GM18508 (cell line): ENCODE results near the gene TGFBR3.

Source experiments
- ATAC-seq: cut with Tn5 transposase; IDR thresholded peaks from one replicate; pipeline ENCODE4 v1.9.1; 2021; ENCODE audit warnings: moderate number of reproducible peaks; ENCODE audit not compliant: insufficient read depth, unreplicated experiment

The TGFBR3 gene

DNA sequence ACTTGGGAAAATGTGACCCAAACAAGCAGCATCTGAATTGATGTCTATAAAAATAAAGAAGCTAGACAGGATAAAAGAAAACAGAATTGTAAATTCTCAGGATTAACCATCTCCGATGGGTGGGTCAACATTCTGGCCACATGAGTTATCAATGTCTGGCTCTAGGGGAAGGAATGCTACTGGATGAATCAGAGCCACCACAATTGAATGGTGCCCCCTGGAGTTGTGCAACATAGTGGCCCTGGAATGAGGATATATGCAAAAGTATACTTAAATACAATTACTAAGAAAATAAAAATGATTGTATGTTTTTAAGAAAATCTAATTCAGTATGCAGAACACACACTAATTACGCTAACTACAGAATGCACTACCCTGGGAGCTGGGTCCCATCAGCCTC, 185.6 kb downstream of the TGFBR3 start:
- ATAC-seq, result no peak

DNA sequence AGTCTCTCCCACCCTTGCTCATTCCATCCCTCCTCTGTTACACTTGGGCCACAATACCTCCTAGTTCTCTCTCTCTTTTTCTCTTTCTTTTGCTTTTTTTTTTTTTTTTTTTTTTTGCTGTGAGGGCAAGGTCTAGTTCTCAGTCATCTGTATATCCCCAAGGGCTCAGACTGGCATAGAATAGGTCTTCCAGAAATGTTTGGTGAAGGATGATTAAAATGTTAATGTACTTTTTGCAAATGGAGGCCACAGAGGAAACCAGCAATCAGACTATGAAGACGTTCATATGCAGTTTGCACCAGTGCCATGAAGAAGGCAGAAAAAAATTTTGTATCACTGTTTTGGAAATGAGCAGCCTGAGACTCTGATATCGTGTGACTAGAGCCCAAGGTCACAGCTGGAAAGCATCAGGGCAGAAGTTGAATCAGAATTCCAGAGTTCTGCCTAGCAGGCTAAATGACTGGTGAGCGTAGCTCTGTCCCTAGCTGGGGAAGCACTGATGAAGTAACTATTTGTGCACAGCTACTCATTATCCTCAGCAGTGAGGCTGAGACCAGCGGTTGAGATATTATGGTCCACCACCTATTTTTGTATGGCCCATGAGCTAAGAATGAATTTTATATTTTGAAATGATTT, 186.5 kb downstream of the TGFBR3 start:
- no peak for ATAC-seq

DNA sequence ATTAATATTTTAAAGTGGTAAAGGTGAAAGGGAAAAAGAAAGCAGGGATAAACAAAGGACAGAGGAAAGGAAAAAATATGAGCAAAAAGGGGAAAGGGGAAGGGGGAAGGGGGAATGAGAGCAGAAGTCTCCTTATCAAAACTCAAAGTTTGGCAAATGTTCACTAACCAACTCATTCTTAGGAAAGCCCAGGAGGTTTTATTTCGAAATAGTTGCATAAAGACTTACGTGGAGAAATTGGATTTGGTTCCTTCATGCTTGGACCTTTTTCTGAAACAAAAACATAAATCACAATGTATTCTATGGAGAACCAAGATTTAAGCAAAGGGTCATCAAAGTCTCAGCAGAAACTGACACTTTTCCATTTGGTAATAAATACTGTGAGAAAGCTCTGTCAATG, 188.1 kb downstream of the TGFBR3 start:
- ATAC-seq, result no peak

DNA sequence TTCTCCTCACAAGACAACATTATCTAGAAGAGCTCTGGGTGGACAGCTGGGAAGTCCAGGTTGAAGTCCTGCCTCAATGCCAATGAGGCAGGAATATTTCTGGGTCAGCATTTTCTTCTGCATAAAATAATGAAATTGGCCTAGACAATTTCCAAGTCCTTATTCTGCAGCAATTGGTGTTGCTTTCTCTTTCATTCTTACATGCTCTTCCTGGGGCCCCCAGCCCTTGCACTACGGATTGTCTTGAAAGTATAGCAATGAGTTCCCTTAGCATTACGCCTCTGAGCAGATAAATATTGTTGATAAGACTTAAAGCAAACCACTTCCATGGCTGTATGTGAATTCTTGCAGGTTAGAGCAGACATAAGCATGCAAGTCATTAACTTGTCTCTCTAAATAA, 188.5 kb downstream of the TGFBR3 start:
- ATAC-seq, result no peak

DNA sequence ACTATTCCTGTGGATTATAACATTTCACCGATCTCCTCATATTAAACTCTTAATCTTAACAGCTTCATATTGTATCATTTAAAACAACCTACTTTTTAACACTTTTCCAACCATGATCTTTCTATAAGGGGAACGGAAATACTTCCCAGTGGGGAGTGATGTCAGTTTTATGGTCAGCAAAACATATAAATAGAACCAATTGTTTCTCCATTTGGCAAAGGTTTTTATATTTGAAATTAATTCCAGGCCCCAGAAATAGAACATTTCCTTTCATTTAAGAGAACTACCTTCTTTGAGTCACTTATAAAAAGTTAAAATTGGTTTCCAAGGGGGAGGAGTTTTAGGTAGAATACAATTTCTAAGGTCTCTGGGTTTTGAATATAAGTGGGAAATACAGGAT, 189.6 kb downstream of the TGFBR3 start:
- no peak for ATAC-seq

DNA sequence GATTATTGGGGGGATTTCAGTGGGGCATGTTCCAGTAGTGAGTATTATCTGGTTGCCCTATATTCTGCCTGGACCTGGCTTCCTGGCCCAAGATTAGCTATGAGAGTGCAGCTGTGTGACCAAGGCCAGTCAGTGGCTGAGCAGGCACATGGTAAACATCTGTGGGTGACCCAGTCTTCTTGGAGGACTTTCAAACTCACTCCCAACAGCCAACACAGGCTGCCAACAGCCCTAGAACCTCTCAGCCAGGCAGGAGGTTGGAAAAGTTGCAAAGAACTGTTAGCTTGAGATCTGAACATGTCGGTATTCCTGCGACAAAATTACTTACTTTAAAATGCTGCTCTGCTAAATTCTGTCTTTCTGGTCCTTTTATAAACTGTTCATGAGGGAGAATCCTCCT, 192.4 kb downstream of the TGFBR3 start:
- ATAC-seq, result no peak

DNA sequence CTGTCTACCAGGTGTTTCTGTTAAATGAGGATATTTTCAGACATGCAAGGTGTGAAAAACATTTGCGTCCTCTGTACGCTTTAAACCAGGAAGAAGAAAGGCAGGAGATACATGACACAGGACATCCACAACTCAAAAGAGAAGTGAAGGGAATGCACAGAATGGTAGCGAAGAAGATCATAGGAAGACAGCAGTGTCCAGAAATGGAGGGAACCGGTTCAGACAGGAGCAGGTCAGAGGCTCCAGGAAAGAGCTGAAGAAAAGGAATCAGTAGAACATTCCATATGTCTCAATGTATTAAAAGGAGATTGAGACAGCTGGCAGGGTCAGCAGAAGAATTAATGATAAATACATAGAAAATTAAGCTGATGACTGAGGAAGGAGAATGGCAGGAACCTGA, 194.4 kb downstream of the TGFBR3 start:
- no peak for ATAC-seq

DNA sequence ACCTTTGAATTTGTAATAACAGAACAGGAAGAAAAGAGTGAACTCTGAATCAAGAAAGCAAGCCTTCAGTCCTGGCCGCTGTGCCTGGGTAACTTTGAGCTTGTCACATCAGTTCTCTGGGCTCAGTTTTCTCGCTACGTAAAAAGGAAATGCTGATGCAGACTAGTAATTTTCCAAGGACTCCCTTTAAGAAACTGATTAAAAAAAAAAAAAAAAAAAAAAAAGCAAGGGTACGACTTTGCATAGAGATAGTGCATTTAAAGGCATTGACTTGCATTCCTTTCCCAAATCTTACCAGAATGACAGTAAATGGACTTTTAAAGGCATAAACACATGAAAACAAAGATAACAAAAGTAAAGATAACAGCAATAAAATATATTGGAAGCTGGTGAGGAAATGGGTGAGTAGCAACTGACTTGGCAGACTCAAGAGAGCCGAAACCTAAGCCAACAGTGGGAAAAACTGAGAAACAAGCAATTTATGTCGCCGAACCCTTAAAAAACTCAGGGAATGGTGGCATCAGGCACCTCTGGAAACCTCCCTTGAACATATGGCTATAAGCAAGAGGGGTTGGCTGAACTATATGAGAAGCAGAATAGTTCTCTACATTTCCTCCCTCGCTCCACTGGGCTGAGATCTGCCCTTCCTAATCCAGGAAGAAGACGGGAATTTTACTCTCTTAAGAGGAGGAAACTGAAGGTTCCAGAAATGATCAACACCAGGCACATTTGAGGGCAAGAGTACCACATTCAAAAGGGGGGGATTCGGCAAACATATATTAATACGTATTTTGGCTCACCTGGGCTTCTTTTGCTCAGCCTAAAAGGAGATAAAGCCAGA, 196.1 kb downstream of the TGFBR3 start:
- no peak for ATAC-seq

DNA sequence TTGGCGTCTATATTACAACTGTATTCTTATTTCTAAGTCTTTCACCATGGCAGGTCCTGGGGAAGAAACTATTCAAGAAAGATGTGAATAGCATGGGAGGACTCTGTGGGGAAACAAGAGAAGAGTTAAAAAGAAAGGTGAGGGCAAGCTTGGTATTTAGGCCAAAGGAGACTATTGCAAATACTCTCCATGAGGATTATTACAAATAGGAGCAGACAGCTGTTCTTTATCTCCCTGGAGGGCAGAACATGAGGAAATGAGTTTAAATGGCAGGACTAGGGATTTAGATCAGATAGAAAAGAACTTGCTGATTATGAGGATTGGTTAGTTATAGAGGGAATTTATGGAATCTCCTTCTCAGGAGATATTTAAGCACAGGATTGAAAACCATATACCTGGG, 198.5 kb downstream of the TGFBR3 start:
- ATAC-seq, result no peak

DNA sequence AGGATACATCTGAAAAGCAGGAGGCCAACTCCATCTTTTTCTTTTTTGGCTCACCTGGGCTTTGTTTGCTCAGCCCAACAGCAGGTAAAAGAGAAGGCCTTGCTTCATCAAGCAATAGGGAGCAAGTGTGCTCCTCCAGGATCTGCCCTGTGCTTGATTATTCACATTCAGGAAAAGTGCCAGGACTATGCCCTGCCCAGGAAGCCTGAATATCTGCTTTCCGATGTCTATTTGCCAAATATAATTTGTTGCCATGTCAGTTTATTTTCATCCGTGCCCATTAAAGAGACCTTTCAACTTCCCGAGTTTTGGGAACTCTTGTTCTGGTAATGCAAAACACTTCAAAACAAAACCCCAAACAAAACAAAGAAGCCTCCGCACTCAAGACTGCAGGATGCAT, 200.0 kb downstream of the TGFBR3 start:
- no peak for ATAC-seq

DNA sequence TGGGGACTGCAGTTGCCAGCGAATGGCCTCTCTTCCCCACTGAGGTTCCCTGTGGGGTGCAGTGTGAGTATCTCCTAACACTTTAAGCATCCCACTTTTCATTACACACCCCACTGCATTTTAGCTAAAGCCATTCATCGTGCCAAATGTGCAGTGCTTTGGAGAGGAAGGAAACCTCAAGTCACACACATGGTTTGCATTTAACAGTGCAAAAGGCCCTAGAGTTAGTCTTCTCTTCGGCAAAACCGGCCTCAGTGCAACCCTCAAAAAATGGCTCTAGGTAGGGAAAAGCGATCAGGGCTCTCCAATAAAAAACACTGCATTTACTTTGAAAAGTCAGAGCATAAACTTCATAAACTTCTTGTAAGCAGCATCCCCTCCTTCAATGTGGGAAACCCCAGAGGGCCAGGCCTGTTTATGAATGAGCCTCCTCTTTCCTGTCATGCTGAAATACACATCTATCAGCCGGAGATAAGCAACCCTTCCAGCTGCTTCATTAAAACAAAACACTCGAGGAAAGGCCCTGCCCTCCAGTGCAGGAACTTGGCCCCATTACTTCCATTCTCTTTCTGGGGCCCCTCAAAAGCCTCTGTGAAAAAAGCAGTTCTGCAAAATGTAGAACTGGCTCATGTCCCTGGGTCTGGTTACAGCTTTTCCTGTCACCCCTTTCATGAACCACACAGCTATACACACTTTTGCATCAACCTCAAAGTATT, 201.3 kb downstream of the TGFBR3 start:
- ATAC-seq, result no peak

DNA sequence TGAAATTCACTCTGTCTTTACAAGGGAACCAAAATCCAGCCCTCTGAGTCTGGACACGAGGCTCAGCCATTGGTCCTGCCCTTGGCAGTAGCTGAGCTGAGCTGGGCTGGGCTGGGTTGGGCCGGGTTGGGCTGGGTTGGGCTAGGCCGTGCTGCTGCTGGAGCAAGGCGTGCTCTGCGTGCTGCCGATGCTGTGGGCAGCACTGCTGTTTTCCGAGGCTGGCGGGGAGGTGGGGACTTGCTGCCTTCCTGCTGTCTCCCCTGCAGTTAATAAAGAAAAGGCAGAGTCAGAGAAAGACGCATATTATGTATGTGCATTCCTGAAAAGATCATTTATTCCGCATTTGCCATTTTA, 202.4 kb downstream of the TGFBR3 start:
- no peak for ATAC-seq

DNA sequence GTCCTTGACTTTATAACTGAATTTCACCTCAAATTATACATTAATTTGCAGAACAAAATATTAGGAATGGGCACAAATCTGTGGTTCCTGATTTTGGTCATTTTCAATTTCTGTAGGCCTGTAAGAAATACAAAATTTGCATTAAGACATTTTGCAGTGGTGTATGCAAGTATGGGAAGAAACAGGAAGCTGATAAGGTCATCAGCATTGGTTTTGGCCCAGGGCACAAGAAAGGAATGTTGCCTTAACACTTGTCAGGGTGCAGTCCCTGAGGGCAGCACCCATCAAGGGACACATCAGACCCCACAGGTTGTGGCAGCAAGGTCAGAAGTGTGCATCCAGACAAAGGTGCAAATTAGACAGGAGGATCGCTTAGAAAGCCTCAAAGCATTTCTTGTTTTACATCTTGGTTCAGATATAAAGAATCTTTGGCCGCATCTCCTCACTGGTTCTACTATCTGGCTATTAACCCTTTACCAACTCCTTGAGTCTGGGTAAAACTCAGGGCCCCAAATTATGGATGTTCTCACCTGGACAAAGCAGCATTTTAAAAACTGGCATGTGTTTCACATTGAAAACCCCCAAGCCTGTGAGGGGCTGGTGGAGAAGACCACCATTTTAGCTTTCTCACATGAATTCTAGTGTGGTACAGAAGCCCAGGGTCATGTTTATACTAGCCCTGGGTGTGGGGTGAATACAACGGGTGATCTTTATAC, 202.9 kb downstream of the TGFBR3 start:
- ATAC-seq, result no peak

DNA sequence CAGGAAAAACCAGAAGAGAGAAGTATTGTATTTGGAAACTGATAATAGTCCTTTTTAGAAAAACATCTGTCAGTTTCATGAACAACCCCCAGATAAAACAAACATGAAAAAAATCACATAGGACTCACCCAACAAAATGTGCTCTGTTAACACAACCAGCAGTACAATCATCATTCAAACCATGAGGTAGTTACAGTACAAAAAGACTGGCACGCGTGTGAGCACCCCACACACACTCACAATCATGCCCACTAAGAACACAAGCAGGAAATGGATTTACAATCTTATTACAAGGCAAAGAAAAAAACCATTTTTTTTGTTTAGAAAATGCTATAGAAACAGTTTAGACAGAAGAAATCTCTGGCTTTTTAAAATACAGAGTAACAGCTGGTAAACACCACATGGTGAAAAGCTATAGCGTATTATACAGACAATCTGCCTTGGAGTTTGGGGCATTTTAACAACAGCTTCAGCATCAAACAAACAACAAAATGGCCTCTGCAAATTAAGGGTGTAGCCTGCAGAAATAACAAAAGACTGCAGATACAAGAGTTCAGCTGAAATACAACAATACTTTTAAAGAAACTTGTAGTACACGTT, 205.3 kb downstream of the TGFBR3 start:
- ATAC-seq, result no peak

DNA sequence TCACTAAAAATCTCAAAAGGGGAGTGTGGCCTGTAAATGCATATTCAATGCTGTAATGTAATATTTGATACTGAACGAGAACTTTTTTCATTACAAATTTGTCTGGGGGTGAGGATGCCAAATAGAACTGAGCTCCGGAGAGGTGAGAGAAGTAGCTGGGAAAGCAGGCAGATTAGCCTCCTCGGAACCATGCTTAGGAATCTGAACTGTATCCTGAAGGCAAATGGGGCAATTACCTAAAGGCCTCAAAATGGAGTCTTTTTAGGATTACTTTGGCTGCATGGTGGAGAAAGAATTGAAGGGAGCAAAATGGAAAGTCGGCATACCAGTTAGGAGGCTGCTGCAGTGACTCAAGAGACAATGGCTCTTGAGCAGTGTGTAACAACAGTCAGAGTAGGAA, 206.5 kb downstream of the TGFBR3 start:
- no peak for ATAC-seq

DNA sequence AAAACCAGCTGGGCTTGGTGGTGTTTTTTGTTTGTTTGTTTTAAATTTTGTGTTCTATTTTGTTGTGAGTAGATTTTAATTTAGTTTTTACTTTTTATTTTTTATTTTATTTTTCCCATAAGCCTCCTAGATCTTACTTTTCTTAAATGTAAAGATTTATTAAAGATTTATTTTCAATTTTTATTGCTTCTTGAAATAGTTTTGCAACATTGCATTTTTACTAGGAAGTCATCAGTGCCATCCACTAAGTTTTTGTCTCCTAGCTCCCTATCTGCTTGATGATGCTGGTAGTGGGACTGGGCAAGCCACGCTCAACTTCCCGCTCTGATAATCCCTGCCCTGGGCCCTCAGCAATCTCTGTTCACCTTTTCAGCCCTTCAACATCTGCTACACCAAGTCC, 209.9 kb downstream of the TGFBR3 start:
- ATAC-seq, result no peak

DNA sequence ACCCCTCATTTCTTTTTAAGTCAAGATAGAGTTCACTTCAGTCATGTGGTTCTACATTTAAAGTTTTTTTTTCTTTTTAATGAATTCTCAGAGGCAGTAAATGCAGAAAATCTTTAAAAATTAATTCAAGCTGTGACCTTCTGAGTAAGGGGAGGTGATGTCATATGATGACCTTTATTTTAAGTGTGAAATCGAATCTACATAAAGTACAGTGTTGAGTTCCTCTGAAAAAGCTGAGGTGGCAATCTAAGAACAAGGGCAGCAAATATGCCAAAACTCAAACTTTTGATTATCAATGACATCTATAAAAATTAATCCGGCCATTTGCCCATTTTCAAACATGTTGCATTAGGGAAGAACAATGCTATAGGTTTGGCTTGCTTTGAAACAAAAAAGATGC, 211.8 kb downstream of the TGFBR3 start:
- no peak for ATAC-seq

DNA sequence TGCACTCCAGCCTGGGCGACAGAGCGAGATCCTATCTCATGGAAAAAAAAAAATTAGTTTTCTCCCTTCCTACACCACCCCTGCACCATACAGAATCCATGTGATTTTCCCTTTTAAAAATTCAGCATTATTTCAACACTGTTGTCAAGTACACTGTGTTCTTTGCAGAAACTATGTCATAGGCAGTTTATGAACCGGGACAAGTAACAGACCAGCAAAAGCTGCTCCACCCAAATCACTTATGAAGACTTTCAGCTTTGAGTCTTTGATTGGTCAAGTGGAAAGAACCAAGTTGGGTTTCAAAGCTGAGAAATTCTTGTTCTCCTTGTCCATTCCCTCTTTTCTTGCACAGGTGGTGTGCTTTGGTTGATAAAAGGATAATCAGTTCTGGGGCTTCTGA, 212.3 kb downstream of the TGFBR3 start:
- no peak for ATAC-seq

DNA sequence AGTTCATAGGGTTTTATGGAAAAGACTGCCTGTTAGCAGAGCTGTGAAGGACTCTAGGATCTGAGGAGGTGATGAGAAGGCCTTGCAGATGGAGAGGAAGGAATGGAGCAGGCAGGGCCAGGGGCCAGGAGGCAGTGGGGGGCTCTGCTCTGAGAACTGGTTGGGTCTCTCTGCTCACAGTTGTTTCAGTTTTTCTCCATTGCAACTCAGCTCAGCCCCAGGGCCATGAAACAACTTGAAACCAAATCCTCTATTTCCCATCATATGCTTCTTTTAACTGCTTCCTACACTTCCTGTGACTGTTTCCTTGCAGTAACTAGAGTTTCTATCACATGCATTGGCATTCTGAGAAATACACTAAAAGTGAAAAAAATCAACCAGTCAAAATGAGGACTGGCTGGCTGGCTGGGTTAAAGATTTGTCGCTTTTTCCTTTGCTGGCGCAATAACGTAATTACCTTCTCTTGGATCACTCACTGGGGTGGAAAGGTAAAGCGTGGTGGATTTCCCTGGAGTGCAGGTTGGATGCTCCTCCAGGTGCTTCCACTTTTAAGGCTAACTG, 213.3 kb downstream of the TGFBR3 start:
- ATAC-seq, result no peak

DNA sequence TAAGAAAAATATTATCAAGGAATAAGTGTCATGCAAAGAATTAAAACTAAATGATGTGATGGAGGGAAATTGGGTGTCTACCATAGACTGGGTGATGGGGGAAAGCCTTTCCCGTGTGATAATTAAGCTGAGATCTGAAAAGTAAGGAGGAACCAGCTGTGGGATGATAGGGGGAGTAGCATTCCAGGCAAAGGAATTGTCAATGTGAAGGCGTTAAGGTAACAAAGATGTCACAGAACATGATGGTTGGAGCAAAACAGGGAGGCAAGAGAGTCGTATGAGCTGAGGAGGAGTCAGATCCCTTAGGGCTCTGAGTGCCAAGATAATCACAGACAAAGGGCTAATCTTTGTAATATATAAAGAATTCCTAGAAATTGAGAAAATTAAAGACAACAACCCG, 215.2 kb downstream of the TGFBR3 start:
- ATAC-seq, result no peak
